HPDE6-E6E7 (cell line): ENCODE results near the gene CCP110.
"Not testable (repeated sequence)": the region's sequence is repeated elsewhere in the genome, so short reads cannot be mapped to it uniquely, and the experiment has no call there.

Experiments
- DNase-seq: peaks from one replicate; pipeline ENCODE4 v3.0.0; 2011; ENCODE audit warnings: missing footprints; ENCODE audit errors: extremely low spot score

CCP110 gene

DNA sequence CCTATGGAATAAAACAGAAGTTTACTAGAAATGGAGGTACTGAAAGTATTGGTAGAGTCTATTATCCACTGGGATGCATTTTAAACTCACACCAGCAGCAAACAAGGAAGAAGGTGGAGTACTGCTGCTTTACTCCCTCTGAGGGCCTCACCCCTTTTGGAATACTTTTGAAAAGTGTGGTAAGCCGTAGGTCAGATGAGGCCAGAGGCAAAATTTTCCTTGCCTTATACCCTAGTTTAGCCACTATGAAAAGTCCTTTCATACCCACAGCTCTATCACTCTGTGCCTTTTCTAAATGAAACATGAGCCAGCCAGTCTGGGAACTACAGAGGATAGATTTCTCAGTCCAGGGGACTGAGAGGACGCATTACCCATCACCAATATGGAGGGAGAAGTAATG is 15.9 kb upstream of the CCP110 start:
- no peak for DNase-seq

DNA sequence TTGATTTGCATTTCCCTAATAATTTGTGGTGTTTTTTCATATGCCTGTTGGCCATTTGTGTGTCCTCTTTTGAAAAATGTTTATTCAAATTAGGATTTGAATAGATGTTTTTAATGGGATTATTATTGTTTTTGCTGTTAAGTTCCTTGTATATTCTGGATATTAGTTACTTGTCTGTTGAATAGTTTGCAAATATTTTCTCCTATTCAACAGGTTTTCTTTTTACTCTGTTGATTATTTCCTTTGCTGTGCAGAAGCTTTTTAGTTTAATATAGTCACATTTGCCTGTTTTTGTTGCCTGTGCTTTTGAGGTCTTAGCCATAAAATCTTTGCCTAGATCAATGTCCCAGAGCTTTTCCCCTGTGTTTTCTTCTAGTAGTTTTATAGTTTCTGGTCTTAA is 11.4 kb upstream of the CCP110 start:
- DNase-seq = no peak

DNA sequence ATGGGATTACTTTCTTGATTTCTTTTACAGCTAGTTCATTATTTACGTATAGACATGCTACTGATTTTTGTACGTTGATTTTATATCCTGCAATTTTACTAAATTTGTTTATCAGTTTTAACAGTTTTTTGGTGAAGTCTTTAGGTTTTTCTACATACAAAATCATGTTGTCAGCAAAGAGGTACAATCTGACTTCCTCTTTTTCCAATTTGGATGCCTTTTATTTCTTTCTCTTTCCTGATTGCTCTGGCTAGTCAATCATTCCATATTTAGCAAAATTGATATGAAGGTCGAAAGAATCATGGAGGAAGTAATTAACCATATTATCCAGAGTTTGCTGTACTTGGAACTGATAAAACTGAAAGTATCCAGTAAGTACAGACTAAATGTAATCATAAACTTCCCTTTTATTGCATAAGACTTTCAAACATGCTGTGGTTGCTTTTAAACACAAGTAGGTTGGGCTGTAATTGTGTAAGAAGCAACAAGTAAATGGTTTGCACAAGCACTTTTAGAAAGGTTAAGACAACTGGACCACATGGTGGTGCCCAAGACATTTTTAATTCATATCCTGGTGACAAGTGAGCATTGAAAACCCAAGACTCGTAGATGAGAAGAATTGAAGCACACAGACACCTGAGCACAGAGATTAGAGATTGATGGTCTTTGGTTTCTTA is 10.2 kb upstream of the CCP110 start:
- no peak for DNase-seq

DNA sequence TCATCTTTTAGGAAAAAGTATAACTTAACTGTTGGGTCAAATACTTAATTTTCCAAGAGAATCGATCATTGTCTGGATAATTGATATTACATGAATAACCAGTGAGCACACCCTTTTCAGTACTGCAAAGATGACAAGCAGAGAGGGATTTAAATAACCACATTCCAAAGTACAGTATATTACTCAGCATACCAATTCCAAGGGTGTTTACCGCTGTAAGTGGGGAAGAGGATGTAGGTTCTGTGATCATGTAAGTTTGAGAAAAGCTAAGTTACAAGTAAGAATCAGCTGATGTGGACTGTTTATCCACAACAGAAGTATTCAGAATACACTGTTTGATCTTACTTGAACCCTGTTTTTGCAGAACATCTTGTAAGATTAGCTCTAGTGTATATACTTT is 8.0 kb upstream of the CCP110 start:
- no peak for DNase-seq

DNA sequence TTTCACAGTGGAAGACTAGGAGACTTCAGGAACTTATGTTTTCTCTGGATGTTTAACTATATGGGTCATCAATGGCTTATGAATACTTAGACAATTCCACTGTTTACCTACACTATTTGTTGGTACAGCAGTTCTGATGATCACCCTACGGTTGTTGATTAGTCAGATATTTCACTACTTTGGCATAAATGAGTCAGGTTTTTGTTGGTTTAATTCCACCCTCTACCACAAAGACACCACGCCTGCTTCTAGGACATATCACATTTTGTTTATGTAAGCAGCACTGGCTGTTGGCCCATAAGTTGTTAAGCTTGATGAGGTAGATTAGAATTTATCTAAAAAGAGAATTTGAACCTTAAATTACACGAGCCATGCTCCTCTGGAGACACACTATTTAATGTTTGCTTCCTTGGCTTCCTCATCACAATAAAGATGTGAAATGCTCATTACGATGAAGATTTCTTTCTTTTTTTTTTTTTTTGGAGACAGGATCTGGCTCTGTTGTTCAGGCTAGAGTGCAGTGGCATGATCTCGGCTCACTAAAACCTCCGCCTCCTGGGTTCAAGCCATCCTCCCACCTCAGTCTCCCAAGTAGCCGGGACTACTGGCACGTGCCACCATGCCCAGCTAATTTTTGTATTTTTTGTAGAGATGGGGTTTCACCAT is 6.2 kb upstream of the CCP110 start:
- peak; percentile 70 for DNase-seq

DNA sequence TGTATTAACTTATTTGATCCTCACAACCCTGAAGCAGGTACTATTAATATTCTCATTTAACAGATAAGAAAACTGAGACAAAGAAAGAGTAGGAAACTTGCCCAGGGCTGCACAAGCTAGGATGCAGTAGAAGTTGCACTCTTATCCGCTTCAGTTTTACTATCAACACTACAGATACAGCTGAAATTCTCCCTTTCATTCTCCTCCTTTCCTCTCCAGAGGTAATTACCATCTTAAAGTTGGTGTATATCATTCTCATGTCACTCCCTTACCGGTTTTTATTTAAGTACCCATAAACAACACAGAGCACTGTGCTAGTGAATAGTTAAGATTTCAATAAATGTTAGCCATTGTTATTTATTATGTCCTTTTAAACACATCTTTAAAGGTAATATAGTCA is 5.4 kb upstream of the CCP110 start:
- no peak for DNase-seq

DNA sequence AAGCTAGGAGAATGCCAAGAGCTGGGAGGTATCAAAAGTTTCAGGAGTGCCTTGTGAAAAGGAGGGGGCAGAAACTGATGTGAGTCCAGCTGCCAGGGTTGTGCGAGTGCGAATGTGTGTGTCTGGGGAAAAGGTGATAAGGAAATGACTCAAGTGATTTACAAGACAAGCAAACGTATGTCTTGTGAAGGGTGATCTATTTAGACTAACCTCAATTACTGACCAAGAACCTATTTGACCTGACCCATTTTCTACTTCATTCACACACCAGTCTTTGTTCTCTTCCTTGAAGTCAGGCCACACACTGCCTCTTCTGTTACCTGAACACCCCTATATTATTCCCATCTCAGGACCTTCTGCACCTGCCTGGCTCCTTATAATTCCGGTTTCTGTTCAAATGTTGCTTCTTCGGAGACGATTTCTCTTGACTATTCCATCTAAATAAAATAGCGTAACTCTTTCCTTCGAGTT is 2.8 kb upstream of the CCP110 start:
- DNase-seq = no peak

DNA sequence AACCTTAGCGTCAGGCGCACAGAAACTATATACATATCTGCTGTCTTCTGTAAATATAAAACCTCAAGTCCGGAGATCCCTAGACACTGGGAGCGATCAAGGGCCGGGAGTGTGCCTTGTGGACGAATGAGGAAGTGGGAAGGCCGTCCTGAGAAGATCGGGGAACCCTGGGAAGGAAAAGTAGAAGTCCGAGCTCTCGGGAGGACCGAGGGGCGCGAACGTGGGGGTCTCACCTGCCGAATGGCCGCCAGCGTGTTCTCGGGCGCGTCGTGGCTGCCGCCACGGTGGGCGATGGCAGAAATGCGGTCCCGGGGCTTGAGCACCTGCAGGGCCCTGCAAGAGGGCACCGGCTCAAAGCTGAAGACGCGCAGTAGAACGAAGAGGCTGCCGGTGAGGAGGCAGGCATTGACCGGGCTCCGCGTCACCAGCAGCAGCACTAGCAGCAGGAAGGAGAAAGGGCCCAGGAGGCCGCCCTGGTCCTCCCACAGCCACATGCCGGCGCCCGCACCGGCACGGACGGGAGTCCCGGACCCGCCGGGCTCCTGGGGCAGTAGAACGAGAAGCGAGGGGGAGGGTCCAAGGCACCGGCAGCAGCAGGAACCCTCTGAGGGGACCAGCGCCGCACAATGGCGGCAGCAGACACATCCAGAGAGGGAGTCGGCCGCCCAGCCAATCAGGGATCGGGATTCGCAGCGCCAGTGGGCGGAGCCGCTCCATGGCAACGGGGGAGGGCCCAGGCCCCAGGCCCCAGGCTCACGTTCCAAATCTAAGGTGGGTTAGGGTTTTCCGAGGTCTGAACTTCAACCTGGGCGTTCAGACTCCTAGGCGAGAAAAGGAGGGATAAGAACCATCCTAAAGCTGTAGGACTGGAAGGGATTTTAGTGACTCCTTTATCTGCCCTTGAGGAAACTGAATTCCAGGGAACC is 2.0 kb upstream of the CCP110 start, which contains the start of gene GDE1:
GDE1 (minus strand) TSS at position 628 of the 926 bp plus-strand sequence; CDS start at position 494, 134 bp downstream.
- DNase-seq = peak; percentile 92

DNA sequence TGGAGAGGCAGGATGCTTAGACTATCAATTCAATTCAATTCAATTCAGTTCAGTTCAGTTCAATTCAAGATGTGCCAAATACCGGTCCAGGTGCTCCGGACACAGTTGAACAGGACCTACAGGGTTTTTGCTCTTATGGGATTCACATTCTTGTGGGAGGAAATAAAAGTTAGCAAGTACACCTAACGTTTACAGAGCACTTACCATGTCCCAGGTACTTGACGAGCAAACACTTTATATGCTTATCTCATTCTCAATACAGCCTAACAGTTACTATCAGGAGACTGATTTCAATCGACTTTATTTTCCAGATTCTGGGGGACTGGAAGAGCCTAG is 1.4 kb upstream of the CCP110 start:
- no peak for DNase-seq

DNA sequence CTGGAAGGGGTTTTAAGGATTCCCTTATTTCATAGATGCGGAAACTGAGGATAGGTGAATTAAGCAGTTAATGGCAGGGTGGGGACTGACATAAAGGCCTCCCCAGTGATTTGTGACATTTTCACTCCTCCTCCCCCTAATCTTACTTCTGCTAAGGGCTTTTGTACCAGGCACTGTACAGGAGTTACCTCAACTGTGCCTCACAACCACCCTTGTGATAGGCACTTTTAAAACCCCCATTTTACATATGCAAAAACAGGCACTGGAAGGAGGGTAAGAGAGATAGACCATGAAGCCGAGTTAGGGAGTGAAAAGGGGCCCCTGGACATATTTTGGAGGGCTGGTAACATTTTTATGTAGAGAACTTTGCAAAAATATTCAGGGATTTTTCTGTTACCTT is 982 bp upstream of the CCP110 start:
- no peak for DNase-seq

DNA sequence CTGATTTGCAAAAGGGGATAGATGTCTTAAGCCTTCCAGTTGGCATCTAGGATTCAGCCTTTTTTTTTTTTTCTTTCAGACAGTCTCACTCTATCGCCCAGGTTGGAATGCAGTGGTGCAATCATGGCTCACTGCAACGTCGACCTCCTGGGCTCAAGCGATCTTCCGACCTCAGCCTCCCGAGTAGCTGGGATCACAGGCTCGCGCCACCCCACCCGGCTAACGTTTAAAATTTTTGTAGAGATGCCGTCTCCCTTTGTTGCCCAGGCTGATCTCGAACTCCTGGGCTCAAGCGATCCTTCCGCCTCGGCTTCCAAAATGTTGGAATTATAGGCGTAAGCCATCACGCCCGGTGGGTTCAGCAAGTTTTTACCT is 571 bp upstream of the CCP110 start:
- DNase-seq = no peak

DNA sequence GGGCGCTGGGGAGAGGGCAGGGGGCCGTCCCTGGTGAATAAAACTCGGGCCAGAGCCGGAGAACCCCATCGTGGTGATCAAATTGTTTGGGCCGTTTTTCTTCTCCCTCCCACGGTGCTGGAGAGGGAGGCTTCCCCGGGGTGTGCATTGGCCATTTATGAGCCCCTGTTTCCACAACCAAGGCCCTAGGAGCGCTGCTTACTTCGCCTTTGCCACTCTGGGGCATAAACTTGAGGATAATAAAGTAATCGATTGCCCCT is 544 bp downstream of the CCP110 start:
- DNase-seq = no peak

DNA sequence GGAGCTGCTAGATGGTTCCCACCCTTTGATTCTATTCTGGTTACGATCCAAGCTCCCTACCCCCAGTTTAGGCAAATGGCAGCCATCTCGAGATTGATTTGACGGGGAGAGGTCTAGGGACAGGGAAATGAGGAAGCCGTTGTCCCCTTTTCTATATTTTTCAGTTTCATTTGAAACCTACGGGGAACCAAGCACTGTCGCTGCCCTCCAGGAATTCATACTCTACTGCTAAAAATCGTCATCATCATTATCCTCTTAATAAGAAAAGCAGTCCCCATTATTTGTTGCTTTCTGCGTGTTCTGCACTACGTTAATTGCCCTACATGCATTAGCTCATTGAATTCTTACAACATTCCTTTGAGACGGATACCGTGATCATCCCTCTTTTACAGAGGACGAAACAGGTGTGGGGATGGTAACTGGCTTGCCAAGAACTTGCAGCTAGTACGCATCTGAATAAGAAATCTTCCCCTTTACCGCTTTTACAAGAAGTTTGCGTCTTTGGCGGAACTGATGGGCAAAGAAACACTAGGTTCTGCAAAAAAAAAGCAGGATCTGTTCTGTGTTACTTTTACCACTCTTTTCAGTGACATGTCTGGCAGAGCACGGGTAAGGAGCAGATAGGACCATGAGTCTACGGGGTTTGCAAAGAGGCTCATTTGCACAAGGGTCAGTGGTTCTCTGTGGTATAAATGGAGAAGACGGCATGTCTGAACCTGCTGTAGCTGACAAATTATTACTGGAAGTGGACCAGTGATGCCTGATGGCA is 1.1 kb downstream of the CCP110 start:
- DNase-seq = peak; percentile 27

DNA sequence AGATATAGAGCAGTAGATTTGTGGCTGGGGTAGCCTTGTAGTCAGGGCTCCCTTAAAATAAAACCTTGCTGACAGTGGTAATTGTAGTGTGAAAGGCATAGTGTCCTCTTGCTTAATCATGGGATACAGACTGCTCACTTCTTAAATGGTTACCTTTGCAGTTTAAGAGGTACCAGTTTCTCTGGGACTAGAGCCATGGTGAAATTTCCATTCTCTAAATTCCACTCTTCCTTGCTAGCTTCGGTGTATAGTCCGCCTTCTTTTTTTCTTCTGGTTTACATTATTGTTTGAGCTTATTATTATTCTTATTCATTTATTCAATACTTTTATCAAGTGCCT is 1.6 kb downstream of the CCP110 start:
- no peak for DNase-seq

DNA sequence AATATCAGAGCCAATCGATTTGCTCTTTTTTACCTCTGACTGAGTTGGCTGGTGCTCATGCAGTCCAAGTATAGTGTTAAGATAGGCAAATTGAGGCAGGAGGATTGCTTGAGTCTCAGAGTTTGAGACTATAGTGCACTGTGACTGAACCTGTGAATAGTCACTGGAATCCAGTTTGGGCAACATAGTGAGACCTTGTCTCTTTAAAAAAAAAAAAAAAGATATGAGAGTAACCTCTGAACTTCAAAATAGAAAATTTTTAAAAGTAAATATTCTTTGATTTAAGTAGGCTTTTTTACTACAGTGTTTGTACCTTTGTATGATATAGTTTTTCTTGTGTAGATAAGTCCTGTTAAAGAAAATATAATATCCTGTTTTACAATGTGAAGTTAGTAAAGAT is 3.4 kb downstream of the CCP110 start:
- no peak for DNase-seq

DNA sequence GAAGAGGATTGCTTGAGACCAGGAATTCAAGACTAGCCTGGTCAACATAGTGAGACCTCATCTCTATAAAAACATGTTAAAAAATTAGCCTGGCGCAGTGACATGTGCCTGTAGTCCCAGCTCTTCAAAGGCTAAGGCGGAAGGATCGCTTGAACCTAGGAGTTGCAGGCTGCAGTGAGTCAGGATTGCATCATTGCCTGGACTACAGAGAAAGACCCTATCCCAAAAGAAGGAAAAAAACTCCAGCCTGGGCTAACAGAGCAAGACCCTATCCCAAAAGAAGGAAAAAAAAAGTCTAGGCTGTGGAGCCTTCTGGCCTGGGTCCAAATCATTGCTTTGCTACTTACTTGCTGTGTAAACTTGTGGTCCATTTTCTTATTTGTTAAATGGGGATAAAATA is 4.9 kb downstream of the CCP110 start:
- no peak for DNase-seq

DNA sequence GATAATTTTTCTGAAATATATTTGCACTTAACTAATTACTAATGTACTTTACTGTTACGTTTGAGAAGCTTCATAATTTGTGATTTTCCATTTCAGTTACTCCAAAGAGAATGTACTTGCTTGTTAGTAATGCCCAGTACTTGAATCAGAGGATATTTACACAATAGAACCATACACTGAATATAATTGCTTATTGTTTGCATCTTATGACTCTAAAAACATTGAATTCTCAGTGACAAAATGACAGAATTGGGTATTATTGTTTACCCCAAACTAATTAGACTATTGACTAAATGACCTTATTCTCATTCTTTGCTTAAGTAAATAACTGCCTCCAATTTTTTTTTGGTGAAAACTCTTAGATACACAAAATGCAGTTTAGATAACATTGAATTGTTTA is 8.9 kb downstream of the CCP110 start:
- DNase-seq = no peak

DNA sequence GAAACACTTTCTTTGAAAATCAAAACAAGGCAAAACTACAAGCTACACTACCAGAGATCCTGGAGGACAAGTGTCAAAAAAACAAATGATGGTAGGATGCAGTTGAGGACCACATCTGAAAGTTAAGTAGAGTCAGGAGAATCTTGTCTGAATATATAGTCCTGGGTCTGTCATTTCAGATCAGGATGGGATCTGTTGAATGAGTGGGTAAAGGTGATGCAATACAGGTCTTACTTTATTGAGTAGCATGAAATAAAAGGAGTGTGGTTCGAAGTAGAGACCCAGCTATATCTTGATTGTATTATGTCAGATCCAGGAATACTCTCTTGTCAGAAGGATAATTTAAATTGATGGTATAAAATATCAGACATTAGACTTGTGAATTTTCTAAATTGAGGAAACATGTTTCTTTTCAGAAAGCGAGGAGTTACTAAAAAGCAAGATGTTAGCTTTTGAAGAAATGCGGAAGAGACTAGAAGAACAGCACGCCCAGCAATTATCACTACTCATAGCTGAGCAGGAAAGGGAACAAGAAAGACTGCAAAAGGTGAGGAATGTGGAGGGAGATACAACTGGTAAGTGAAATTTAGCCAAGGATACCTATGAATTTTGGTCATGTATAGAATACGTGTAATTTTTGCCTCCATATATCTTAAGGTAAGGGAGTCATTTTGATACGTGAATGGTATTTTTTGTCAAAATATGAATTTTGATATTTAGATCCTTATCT is 16.7 kb downstream of the CCP110 start:
- DNase-seq = no peak

DNA sequence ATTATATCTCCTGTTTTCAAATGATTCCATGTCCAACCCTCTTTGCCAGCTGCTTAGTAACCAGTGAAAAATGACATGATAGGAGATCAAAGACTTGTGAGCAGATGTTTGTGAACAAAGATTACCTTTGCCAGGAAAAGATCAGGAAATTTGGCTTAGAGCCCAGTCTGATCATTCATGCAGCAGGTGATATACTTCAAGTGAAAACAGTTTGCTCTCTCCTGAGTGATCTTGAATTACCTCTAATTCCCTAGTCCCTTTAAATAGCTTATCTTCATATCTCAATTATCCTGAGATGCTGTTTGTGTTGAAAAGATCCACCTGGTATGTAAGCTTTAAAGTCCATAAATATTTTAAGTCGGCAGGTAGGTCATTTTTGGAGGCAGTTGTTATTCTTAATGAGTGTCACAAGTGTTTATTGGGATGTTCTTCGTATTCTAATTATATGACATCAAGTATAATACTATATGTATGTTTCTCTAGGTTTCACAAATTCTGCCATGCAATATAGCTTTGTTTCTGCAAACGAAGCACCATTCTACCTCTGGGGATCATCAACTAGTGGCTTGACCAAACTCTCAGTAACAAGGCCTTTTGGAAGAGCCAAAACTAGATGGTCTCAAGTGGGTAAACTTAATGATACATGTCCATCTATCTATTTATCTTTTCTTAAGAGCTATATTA is 18.5 kb downstream of the CCP110 start:
- DNase-seq = no peak

DNA sequence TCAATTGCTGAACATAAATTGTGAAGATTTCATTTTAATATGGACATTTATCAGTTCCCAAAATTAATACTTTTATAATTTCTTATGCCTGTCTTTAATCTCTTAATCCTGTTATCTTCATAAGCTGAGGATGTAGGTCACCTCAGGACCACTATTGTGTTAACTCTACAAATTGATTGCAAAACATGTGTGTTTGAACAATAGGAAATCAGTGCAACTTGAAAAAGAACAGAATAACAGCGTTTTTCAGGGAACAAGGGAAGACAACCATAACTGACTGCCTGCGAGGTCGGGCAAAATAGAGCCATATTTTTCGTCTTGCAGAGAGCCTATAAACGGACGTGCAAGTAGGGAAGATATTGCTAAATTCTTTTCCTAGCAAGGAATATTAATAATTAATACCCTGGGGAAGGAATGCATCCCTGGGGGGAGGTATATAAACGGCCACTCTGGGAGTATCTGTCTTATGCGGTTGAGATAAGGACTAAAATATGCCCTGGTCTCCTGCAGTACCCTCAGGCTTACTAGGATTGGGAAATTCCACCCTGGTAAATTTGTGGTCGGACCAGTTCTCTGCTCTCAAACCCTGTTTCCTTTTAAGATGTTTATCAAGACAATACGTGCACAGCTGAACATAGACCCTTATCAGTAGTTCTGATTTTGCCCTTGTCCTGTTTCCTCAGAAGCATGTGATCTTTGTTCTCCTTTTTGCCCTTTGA is 19.7 kb downstream of the CCP110 start:
- not testable (repeated sequence) for DNase-seq
